ENCODE results near the gene CTXND1.

CTXND1 gene

DNA sequence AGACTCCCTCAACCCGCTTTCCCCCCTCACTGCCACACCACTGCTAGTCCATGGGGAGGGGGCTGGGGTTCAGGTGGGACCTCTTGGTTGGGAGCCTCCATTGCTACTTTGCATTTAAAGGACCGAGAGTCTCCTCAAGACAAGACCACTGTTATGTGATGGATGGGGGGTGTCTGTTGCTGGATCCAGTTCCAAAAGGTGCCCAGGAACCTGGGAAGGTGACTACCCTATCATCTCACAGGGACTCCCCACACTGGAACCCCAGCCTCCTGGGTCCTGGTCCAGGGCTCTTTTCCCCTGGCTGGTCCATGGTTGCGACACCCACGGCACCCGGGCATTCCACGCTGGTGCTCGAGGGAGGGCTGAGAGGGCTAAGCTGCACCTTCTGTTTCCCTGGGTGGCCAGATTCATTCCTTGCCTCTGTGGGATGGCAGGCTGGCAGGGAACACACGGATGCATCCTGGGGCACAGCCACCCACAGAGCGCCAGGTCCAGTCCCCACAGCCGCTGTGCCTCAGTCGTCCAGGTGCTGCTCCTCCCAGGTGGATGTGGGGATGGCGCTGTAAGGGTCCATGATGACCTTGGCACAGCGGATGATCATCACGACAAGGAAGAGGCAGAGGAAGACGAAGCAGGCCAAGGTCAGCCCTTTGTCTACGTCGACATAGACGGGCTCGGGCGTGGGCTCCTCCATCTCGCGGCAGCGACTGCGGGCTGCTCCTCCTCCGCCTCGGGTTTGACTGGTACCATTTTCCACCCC is 50.6 kb downstream of the CTXND1 start:
- H3K4me1 ChIP-seq (ENCODE audit: control insufficient read depth, insufficient read depth, low read length) = no peaks in the 10 kb centered on the region
- H3K9me3 ChIP-seq (ENCODE audit: control insufficient read depth, insufficient read depth, low read depth, low read length) = no peaks in the 10 kb centered on the region
- POLR2A ChIA-PET = no interaction called here
- TF ChIP-seq ZNF398 (tag by site-specific recombination; IDR thresholded peaks at IDR 0.05) (no peak), BCL11B (tag by site-specific recombination; IDR thresholded peaks at IDR 0.05; ENCODE audit: low read depth) (no peak), ZFHX2 (tag by site-specific recombination; conservative IDR thresholded peaks at IDR 0.05) (no peak), ZNF239 (tag by site-specific recombination; IDR thresholded peaks at IDR 0.05) (no peak), BCL6B (tag by site-specific recombination; IDR thresholded peaks at IDR 0.05) (no peak), ZNF610 (tag by site-specific recombination; IDR thresholded peaks at IDR 0.05; ENCODE audit: borderline replicate concordance) (no peak), ZNF560 (tag by site-specific recombination; IDR thresholded peaks at IDR 0.05; ENCODE audit: borderline replicate concordance) (no peak), HOXD13 (CRISPR knock-in tag; IDR thresholded peaks at IDR 0.05; ENCODE audit: borderline replicate concordance) (no peak), ZBTB1 (tag by site-specific recombination; IDR thresholded peaks at IDR 0.05) (no peak), ZNF692 (tag by site-specific recombination; IDR thresholded peaks at IDR 0.05) (no peak), SETDB1 (IDR thresholded peaks at IDR 0.05; ENCODE audit: insufficient read length, low read length) (no peak), CTCF (tag by site-specific recombination; IDR thresholded peaks at IDR 0.05) (no peak), FEZF1 (tag by site-specific recombination; IDR thresholded peaks at IDR 0.05) (no peak), ZNF473 (tag by site-specific recombination; IDR thresholded peaks at IDR 0.05) (no peak), ZSCAN18 (tag by site-specific recombination; IDR thresholded peaks at IDR 0.05) (no peak), ZNF221 (tag by site-specific recombination; IDR thresholded peaks at IDR 0.05; ENCODE audit: borderline replicate concordance) (no peak), TRIM28 (IDR thresholded peaks at IDR 0.05; ENCODE audit: borderline replicate concordance, low read length) (no peak), ZNF571 (tag by site-specific recombination; IDR thresholded peaks at IDR 0.05) (no peak)
- TF ChIP-seq, protein P1, sequence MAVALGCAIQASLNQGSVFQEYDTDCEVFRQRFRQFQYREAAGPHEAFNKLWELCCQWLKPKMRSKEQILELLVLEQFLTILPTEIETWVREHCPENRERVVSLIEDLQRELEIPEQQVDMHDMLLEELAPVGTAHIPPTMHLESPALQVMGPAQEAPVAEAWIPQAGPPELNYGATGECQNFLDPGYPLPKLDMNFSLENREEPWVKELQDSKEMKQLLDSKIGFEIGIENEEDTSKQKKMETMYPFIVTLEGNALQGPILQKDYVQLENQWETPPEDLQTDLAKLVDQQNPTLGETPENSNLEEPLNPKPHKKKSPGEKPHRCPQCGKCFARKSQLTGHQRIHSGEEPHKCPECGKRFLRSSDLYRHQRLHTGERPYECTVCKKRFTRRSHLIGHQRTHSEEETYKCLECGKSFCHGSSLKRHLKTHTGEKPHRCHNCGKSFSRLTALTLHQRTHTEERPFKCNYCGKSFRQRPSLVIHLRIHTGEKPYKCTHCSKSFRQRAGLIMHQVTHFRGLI (tag by site-specific recombination; IDR thresholded peaks at IDR 0.05) = no peak
- H3K27ac ChIP-seq (ENCODE audit: extremely low read depth, low read depth, low read length) = no peak overlapping the region
- H3K4me3 ChIP-seq (ENCODE audit: low read depth, low read length) = no peak overlapping the region
- no peaks in the 10 kb centered on the region for H3K36me3 ChIP-seq (ENCODE audit: control insufficient read depth in 2 of 2, insufficient read depth in 1 of 2, low read length in 2 of 2)
- CTCF ChIA-PET = interaction anchor here (1.1 kb wide), 1 partner anchor 29 kb away, joined by 3 read pairs; no protein-coding TSS in a partner anchor

Measured in HEK293 (cell line).